Measurements from ENCODE around the gene CTBP1. TPM values are rescaled to one million over a fixed set of nuclear protein-coding genes. Genes with fewer than 3 reads are reported as not detected.

Gene CTBP1
- polyA plus RNA-seq, 4 donors: 130 to 166 (median 139) TPM

DNA sequence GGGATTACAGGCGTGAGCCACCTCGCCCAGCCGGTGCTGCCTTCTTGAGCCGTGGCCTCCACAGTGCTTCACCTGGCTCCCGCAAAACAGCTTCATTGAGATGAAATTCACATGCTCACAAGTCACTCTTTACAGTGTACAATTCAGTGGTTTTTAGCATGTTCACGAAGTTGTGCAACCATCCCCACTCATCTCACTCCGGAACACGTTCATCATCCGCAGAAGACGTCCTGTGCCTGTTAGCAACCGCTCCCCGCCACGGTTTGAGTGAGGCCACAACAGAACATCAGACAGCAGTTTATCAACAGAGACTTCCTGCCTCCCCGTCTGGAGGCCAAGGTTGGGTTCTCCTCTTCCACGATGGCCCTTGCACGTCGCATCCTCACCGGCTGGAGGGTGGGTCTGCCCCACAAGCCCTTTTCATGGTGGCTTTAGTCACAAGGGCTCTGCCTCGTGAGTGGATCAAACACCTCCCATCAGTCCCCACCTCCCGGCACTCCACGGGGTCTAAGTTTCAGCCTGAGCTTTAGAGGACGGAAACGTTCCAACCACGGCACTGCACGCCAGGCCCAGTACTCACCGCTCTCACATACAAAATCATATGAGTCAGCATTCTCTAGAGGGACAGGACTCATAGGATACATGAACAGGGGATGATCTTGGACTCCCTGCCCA is 46.9 kb downstream of the CTBP1 start:
- no peak for DNase-seq (ENCODE audit: low read depth in 4 of 4, low spot score in 3 of 4)

DNA sequence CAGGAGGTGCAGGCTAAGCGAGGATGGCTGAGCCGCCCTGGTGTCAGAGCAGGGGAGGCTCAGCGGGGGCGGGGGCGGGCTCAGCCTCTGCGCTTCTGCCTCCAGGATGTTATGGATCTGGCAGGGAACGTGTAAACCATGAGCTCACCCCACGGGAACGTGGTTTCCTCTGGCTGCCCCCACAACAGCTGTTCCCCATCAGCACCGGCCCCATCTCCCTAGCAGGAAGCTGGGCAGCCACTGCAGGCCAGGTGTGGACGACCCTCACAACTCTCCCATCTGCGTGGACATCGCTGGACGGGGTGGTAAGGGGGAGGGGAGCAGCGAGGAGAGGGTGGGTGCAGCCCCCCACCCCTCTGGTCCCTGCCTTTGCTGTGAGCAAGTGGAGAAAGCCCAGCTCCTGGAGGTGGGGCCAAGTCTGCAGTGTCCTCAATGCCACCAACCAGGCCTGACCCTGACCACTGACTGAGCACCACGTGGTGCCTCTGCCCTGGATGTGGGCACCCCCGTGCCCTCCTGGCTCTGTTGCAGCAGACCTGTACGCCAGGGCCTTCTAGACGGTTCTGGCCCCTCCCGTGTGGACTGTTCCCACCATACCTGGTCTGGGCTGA is 48.4 kb downstream of the CTBP1 start:
- no peak for DNase-seq (ENCODE audit: low read depth in 4 of 4, low spot score in 3 of 4)

- no peak for DNase-seq (ENCODE audit: low read depth in 4 of 4, low spot score in 3 of 4)
Observed at GRCh38 chr4:1199556-1200331, 49.2 kb downstream of the CTBP1 start.

- DNase-seq (ENCODE audit: low read depth in 4 of 4, low spot score in 3 of 4): no peak
Observed at GRCh38 chr4:1198098-1198844, 50.7 kb downstream of the CTBP1 start.

GRCh38 chr4:1196421-1197183 is 52.3 kb downstream of the CTBP1 start:
- no peak for DNase-seq (ENCODE audit: low read depth in 4 of 4, low spot score in 3 of 4)

- DNase-seq (ENCODE audit: low read depth in 4 of 4, low spot score in 3 of 4): no peak
Observed at GRCh38 chr4:1195891-1196401, 53.0 kb downstream of the CTBP1 start.

- DNase-seq (ENCODE audit: low read depth in 4 of 4, low spot score in 3 of 4): no peak
Observed at GRCh38 chr4:1195109-1195671, 53.7 kb downstream of the CTBP1 start.

DNA sequence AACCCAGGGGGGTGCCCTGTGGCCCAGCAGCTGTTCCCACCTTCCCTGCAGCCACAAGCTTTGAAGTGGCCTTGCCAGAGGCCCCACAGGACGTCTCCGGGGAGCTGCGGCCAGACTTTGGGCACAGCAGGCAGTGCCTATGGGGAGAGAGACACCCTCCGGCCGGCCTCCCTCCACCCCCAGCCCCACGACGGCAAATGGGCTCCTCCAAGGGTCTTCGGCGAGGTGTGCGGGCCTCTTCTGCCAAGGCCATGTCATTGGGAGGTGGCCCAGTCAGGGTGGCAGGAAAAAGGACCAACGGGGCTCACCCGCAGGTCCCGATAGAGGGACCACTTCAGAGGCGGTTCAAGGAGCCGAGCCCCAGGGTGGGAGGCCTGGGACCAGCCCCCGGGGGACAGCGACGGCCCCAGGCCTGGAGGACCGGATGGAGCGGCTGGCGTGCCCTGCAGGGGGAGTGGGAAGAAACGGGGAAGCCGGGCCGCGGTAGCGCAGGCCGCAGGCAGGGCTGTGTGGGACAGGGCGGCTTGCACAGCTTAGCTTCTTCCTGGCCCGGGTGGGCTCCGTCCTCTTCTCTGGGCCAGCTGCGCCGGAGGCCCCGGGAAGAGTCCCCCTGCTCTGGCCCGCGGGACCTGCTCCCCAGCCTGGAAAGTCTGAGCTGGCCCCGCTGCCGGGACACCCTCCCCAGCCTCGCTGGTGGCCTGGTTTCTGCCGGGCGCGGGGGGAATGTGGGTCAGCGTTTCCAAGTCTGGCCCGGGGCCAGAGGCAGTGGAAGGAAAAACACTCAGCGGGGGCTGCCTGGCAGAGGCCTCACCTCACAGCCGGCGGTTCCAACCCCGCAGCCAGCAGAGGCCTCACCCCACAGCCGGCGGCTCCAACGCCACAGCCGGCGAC is 54.7 kb downstream of the CTBP1 start:
- no peak for DNase-seq (ENCODE audit: low read depth in 4 of 4, low spot score in 3 of 4)

- DNase-seq (ENCODE audit: low read depth in 4 of 4, low spot score in 3 of 4): no peak
Observed at GRCh38 chr4:1193206-1194009, 55.5 kb downstream of the CTBP1 start.

- DNase-seq (ENCODE audit: low read depth in 4 of 4, low spot score in 3 of 4): no peak
Observed at GRCh38 chr4:1192493-1193205, 56.3 kb downstream of the CTBP1 start.

GRCh38 chr4:1192091-1192492 is 56.8 kb downstream of the CTBP1 start:
- DNase-seq (ENCODE audit: low read depth in 4 of 4, low spot score in 3 of 4): no peak

GRCh38 chr4:1191621-1192020 is 57.3 kb downstream of the CTBP1 start:
- DNase-seq (ENCODE audit: low read depth in 4 of 4, low spot score in 3 of 4): no peak

- DNase-seq (ENCODE audit: low read depth in 4 of 4, low spot score in 3 of 4): no peak
Observed at GRCh38 chr4:1187182-1187581, 61.7 kb downstream of the CTBP1 start.

DNA sequence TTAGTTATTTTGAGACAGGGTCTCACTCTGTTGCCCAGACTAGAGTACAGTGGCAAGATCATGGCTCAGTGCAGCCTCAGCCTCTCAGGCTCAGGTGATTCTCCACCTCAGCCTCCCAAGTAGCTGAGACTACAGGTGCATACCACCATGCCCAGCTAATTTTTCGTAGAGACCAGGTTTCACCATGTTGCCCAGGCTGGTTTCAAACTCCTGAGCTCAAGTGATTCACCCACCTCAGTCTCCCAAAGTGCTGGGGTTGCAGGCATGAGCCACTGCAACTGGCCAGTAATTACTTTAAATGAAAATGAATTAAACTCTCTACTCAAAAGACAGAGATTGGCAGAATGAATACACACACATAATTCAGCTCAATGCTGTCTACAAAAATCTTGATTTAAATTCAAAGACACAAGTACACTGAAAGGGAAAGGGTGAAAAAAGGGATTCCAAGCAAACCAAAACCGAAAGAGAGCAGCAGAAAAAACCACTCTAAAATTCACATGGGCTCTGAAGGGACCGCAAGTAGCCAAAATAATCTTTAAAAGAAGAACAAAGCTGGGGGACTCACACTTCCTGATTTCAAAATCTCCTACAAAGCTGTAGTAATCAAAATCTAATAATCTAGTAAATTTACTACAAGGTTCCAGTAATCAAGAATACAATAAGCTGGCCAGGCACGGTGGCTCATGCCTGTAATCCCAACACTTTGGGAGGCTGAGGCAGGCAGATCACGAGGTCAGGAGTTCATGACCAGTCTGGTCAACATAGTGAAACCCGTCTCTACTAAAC is 64.8 kb downstream of the CTBP1 start:
- no peak for DNase-seq (ENCODE audit: low read depth in 4 of 4, low spot score in 3 of 4)

DNA sequence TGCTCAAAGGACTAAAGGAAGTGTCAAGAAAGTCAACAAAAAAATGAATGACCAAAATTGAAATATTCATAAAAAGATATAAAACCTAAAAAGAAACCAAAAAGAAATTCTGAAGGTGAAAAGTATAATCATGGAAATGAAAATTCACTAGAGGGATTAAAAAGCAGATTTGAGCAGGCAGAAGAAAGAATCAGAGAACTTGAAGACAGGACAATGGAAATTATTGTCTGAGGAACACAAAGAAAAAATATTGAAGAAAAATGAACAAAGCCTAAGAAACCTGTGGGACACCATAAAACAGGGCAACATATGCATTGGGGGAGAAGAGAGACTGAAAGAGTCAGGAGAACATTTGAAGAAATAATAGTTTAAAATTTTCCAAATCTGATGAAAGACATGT is 66.6 kb downstream of the CTBP1 start:
- no peak for DNase-seq (ENCODE audit: low read depth in 4 of 4, low spot score in 3 of 4)

DNA sequence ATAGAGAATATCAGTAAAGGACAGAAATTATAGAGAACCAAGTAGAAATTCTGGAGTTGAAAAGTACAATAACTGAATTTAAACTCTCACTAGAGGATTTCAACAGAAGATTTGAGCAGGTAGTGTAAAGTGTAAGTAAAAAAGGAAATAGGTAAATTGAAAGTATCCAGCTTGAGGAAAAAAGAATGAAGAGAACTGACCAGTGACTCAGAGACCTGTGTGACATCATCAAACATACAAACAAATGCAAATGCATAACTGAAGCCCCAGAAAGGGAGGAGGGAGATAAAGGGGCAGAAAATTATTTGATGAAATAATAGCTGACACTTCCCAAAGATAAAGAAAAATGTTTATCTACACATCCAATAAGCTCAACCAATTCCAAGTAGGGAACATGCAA is 68.3 kb downstream of the CTBP1 start:
- DNase-seq (ENCODE audit: low read depth in 4 of 4, low spot score in 3 of 4): no peak

- no peak for DNase-seq (ENCODE audit: low read depth in 4 of 4, low spot score in 3 of 4)
Observed at GRCh38 chr4:1179976-1180375, 69.0 kb downstream of the CTBP1 start.
